GM12864 (cell line): ENCODE data around the gene TRIM71.
A peak's percentile ranks its signal among the peaks of the same experiment; 100 is the strongest.
"Not testable (repeated sequence)": the region's sequence is repeated elsewhere in the genome, so short reads cannot be mapped to it uniquely, and the experiment has no call there.

Experiments used
- DNase-seq: peaks from one replicate; pipeline ENCODE4 v3.0.0-alpha.2; 2011; ENCODE audit warnings: low read depth
- H3K4me3 ChIP-seq: 2 replicates; pipeline ENCODE4 v1.5.1; 2011; ENCODE audit warnings: mild to moderate bottlenecking, low read depth, low read length, control low read depth
- CTCF ChIP-seq: IDR thresholded peaks from 2 replicates; pipeline ENCODE4 v1.5.1; 2011; ENCODE audit warnings: low read depth, mild to moderate bottlenecking, moderate library complexity, low read length, control low read depth, inconsistent platforms; ENCODE audit errors: missing control alignments

Gene TRIM71

GRCh38 chr3:32922078-32922477 lies 104.3 kb downstream of the TRIM71 start:
- TF ChIP-seq CTCF = no peak
- no peak for DNase-seq
- H3K4me3 ChIP-seq = no peak overlapping the region

- no peak overlapping the region for H3K4me3 ChIP-seq
- TF ChIP-seq CTCF = no peak
- no peak for DNase-seq
Measured at GRCh38 chr3:32930161-32930560, 112.4 kb downstream of the TRIM71 start.

- not testable (repeated sequence) for H3K4me3 ChIP-seq, DNase-seq
Measured at GRCh38 chr3:32931273-32931672, 113.5 kb downstream of the TRIM71 start.

GRCh38 chr3:32934150-32934742 lies 116.4 kb downstream of the TRIM71 start:
- TF ChIP-seq CTCF = peak; percentile 59
- H3K4me3 ChIP-seq = no peak overlapping the region
- DNase-seq = no peak

GRCh38 chr3:32937331-32937730 lies 119.5 kb downstream of the TRIM71 start:
- no peak overlapping the region for H3K4me3 ChIP-seq
- DNase-seq = no peak
- TF ChIP-seq CTCF = no peak

GRCh38 chr3:32939531-32940284 lies 121.9 kb downstream of the TRIM71 start:
- not testable (repeated sequence) for H3K4me3 ChIP-seq, DNase-seq

GRCh38 chr3:32940726-32941125 lies 122.9 kb downstream of the TRIM71 start:
- TF ChIP-seq CTCF = no peak
- DNase-seq = no peak
- H3K4me3 ChIP-seq = no peak overlapping the region

GRCh38 chr3:32945136-32945535 lies 127.3 kb downstream of the TRIM71 start:
- no peak for DNase-seq
- TF ChIP-seq CTCF = no peak
- no peak overlapping the region for H3K4me3 ChIP-seq

GRCh38 chr3:32945598-32945997 lies 127.8 kb downstream of the TRIM71 start:
- H3K4me3 ChIP-seq, DNase-seq: not testable (repeated sequence)
